Transverse colon (tissue), 4 donors: ENCODE results near the gene PLB1.

ENCODE experiments used
- CTCF ChIP-seq, 5 experiments: fragments of 200-600 bp in 3 of 5; fragments of 450-650 bp in 2 of 5; sonication (generic) in 3 of 5; IDR thresholded peaks; 1 replicate in 2 of 5; 2 replicates in 3 of 5; pipeline ENCODE4 v1.5.1; 2016 to 2017; ENCODE audit warnings: antibody characterized with exemption in 5 of 5, inconsistent platforms in 3 of 5, mild to moderate bottlenecking in 2 of 5, moderate library complexity in 1 of 5
- EP300 ChIP-seq: sonication (generic); formaldehyde crosslinking; IDR thresholded peaks from one replicate; pipeline ENCODE4 v1.6.1; 2017; ENCODE audit warnings: antibody characterized with exemption, low read depth
- POLR2A ChIP-seq: fragments of 450-650 bp; IDR thresholded peaks from one replicate; pipeline ENCODE4 v1.6.1; 2016; ENCODE audit warnings: antibody characterized with exemption, mild to moderate bottlenecking, moderate library complexity
- POLR2AphosphoS5 ChIP-seq, 3 donors: sonication (generic); formaldehyde crosslinking; IDR thresholded peaks; one replicate each; pipeline ENCODE4 v1.6.1; 2016; ENCODE audit warnings: antibody characterized with exemption in 3 of 3

DNA sequence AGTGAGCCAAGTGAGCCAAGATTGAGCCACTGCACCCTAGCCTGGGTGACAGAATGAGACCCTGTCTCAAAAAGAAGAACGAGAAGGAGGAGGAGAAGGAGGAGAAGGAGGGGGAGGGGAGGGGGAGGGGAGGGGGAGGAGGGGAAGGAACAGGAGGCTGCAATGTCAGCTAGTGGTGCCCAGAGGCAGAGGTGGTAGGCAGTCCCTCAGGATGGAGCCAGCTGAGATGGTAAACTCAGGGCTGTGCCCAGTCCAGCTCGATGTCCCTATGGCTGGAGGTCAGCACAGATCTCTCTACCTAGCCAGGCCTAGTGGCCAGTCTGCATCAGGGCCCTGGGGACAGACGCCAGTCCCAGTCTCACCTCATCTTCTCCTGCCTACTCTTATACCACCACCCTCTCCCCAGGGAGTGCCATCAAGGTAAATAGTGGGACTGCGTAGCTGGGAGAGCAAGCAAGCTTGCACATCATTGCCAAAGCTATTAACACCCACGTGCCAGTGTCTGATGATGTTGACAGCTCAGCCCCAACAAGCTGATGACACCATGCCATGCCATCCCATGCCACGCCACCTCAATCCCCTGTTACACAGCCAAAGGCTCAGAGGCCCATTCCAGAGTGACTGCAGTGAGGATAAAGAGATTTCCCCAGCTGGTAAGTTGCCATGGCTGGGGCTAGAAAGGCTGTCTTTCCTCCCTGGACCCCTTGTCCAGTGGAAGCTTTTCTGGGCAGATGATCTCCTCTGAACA is 7.6 kb upstream of the PLB1 start:
- no peak for TF ChIP-seq CTCF (IDR thresholded peaks at IDR 0.05)
- no peak for TF ChIP-seq EP300
- TF ChIP-seq POLR2A, result no peak
- no peak for TF ChIP-seq POLR2AphosphoS5 (IDR thresholded peaks at IDR 0.05)
